LNCAP (cell line): ENCODE data around the gene CXCL10.

ENCODE experiments used
- CTCF ChIP-seq: fragments of 450-650 bp; IDR thresholded peaks from 2 replicates; pipeline ENCODE4 v1.5.1; 2017; ENCODE audit warnings: mild to moderate bottlenecking

Gene CXCL10

GRCh38 chr4:76003035-76003434 lies 20.3 kb downstream of the CXCL10 start:
- no peak for TF ChIP-seq CTCF

- TF ChIP-seq CTCF = no peak
Measured at GRCh38 chr4:76002176-76002575, 21.1 kb downstream of the CXCL10 start.

- no peak for TF ChIP-seq CTCF
Measured at GRCh38 chr4:76001700-76002099, 21.6 kb downstream of the CXCL10 start.

- no peak for TF ChIP-seq CTCF
Measured at GRCh38 chr4:76000279-76000678, 23.0 kb downstream of the CXCL10 start.

GRCh38 chr4:75997946-75998345 lies 25.4 kb downstream of the CXCL10 start:
- TF ChIP-seq CTCF = no peak

- TF ChIP-seq CTCF = no peak
Measured at GRCh38 chr4:75997081-75997480, 26.2 kb downstream of the CXCL10 start.

- peak; percentile 59 for TF ChIP-seq CTCF
Measured at GRCh38 chr4:75995727-75996126, 27.6 kb downstream of the CXCL10 start.

GRCh38 chr4:75992462-75992861 lies 30.8 kb downstream of the CXCL10 start:
- no peak for TF ChIP-seq CTCF
